Fibroblast of lung (primary cell): Measurements from ENCODE around the gene NT5DC1. TPM values are rescaled to one million over a fixed set of nuclear protein-coding genes. Genes with fewer than 3 reads are reported as not detected.

Source experiments
- DNase-seq, 2 donors: peaks; one replicate each; pipeline versions ENCODE4 v3.0.0 to v3.0.0-alpha.2; 2010; ENCODE audit warnings: low read depth in 2 of 2
- H2AFZ ChIP-seq: 2 replicates; pipeline ENCODE4 v1.5.1; 2012; ENCODE audit warnings: low read length, control low read depth, inconsistent platforms
- H3K27ac ChIP-seq: 2 replicates; pipeline ENCODE4 v1.5.1; 2011; ENCODE audit warnings: low read length, control low read depth; ENCODE audit not compliant: insufficient read depth
- H3K27me3 ChIP-seq: 2 replicates; pipeline ENCODE4 v1.5.1; 2011; ENCODE audit warnings: mild to moderate bottlenecking, low read length; ENCODE audit not compliant: control insufficient read depth, insufficient read depth
- H3K36me3 ChIP-seq: 2 replicates; pipeline ENCODE4 v1.5.1; 2011; ENCODE audit warnings: low read length; ENCODE audit not compliant: control insufficient read depth, insufficient read depth
- H3K4me1 ChIP-seq: 2 replicates; pipeline ENCODE4 v1.5.1; 2011; ENCODE audit warnings: low read length; ENCODE audit not compliant: control insufficient read depth, insufficient read depth; ENCODE audit errors: extremely low read depth
- H3K4me2 ChIP-seq: 2 replicates; pipeline ENCODE4 v1.5.1; 2011; ENCODE audit warnings: low read length, control low read depth; ENCODE audit not compliant: insufficient read depth; ENCODE audit errors: extremely low read depth
- H3K4me3 ChIP-seq, 4 experiments: fragments of 200-600 bp in 1 of 4; sonication (generic) in 1 of 4; replicated peaks in 1 of 4; 2 replicates each; pipeline ENCODE4 v1.5.1; 2011 to 2016; ENCODE audit warnings: low read length in 4 of 4, low read depth in 3 of 4, mild to moderate bottlenecking in 3 of 4, control low read depth in 2 of 4, inconsistent platforms in 1 of 4, mixed read lengths in 1 of 4; ENCODE audit not compliant: insufficient read depth in 1 of 4; ENCODE audit errors: control extremely low read depth in 1 of 4
- H3K79me2 ChIP-seq: 2 replicates; pipeline ENCODE4 v1.5.1; 2012; ENCODE audit warnings: mild to moderate bottlenecking, low read length, inconsistent platforms; ENCODE audit not compliant: control insufficient read depth, insufficient read depth
- H3K9ac ChIP-seq: 2 replicates; pipeline ENCODE4 v1.5.1; 2011; ENCODE audit warnings: mild to moderate bottlenecking, low read length, control low read depth; ENCODE audit not compliant: insufficient read depth
- H3K9me3 ChIP-seq: 2 replicates; pipeline ENCODE4 v1.5.1; 2012; ENCODE audit warnings: low read depth, low read length; ENCODE audit not compliant: control insufficient read depth, insufficient read depth
- H4K20me1 ChIP-seq: 2 replicates; pipeline ENCODE4 v1.5.1; 2011; ENCODE audit warnings: low read length; ENCODE audit not compliant: control insufficient read depth, insufficient read depth; ENCODE audit errors: extremely low read depth
- EZH2 ChIP-seq: IDR thresholded peaks from 2 replicates; pipeline ENCODE4 v1.5.1; 2012; ENCODE audit warnings: low read length, control low read depth, mild to moderate bottlenecking; ENCODE audit errors: missing control alignments
- polyA plus RNA-seq, 2 donors: library from polyadenylated mRNA; depleted of rRNA in 1 of 2; stranded (reverse) in 1 of 2; unstranded in 1 of 2; fragments of >200 nt; gene quantifications; 2 replicates each; pipeline ENCODE4 v1.2.1, GENCODE V29; 2011 to 2012; ENCODE audit warnings: missing spikeins in 1 of 2
- total RNA-seq: library from RNA; depleted of rRNA; stranded (reverse); fragments of >200 nt; gene quantifications from 2 replicates; pipeline ENCODE4 v1.2.1, GENCODE V29; 2014
- TF ChIP-seq, protein P1 (sequence below), 2 donors: IDR thresholded peaks in 1 of 2; conservative IDR thresholded peaks in 1 of 2; 1 replicate in 1 of 2; 2 replicates in 1 of 2; pipeline ENCODE4 v1.5.1; 2011 to 2012; ENCODE audit warnings: low read length in 2 of 2, control low read depth in 1 of 2, inconsistent platforms in 1 of 2, low read depth in 1 of 2, mild to moderate bottlenecking in 1 of 2

NT5DC1 gene
- total and polyA plus RNA-seq, 2 donors (not counting 1 experiment from before 2014, with no cell fraction given): 8.1 to 17.9 TPM

DNA sequence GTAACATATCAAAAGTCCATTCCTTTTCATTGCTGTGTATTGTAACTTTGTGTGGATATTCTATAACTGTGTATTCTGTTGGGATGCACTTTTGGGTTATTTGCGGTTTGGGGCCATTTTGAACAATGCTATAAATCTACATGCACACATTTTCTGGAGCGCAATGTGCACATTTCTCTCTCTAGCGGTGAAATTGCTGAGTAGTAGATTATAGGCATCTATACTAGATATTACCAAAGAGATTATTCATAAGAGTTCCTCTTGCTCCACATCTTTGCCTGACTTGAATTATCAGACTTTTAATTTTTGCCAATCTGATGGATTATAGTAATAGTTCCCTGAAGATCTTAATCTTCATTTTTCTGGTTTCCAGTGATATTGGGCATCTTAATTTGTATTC lies 21.7 kb upstream of the NT5DC1 start:
- H3K4me3 ChIP-seq: no peak overlapping the region
- no peak overlapping the region for H3K27ac ChIP-seq
- no peaks in the 10 kb centered on the region for H4K20me1 ChIP-seq
- H3K4me1 ChIP-seq: no peaks in the 10 kb centered on the region
- no peaks in the 10 kb centered on the region for H3K36me3 ChIP-seq
- no peaks in the 10 kb centered on the region for H3K27me3 ChIP-seq
- no peaks in the 10 kb centered on the region for H3K79me2 ChIP-seq
- no peaks in the 10 kb centered on the region for H3K9me3 ChIP-seq
- H3K9ac ChIP-seq: no peak overlapping the region
- TF ChIP-seq, protein P1, sequence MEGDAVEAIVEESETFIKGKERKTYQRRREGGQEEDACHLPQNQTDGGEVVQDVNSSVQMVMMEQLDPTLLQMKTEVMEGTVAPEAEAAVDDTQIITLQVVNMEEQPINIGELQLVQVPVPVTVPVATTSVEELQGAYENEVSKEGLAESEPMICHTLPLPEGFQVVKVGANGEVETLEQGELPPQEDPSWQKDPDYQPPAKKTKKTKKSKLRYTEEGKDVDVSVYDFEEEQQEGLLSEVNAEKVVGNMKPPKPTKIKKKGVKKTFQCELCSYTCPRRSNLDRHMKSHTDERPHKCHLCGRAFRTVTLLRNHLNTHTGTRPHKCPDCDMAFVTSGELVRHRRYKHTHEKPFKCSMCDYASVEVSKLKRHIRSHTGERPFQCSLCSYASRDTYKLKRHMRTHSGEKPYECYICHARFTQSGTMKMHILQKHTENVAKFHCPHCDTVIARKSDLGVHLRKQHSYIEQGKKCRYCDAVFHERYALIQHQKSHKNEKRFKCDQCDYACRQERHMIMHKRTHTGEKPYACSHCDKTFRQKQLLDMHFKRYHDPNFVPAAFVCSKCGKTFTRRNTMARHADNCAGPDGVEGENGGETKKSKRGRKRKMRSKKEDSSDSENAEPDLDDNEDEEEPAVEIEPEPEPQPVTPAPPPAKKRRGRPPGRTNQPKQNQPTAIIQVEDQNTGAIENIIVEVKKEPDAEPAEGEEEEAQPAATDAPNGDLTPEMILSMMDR (conservative IDR thresholded peaks at IDR 0.05 in 1 of 2, IDR thresholded peaks at IDR 0.05 in 1 of 2; ENCODE audit: low read depth in 1 of 2, low read length in 2 of 2): no peak
- no peak for DNase-seq
- no peak overlapping the region for H3K4me2 ChIP-seq
- H2AFZ ChIP-seq: no peak overlapping the region

DNA sequence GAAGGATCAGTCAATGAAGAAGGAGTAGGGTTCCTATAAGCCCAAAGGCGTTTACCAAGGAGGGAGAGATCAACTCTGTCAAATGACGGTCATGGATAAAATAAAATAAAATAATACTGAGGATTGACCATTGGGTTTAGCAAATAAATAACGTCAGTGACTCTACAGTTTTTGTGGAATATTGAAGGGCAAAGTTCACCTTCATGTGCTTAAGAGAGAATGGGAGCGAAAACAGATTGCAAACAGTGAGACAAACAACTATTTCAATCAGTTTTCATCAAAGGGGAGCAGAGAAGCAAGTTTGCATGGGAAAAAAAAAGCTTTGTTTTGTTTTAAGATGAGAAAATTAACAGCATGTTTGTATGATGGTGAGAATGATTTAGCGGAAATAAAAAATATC lies 17.6 kb upstream of the NT5DC1 start:
- H3K9me3 ChIP-seq: no peaks in the 10 kb centered on the region
- H4K20me1 ChIP-seq: no peaks in the 10 kb centered on the region
- H3K4me3 ChIP-seq: no peak overlapping the region
- no peaks in the 10 kb centered on the region for H3K79me2 ChIP-seq
- no peaks in the 10 kb centered on the region for H3K4me1 ChIP-seq
- no peak overlapping the region for H3K9ac ChIP-seq
- no peaks in the 10 kb centered on the region for H3K27me3 ChIP-seq
- DNase-seq: no peak
- H2AFZ ChIP-seq: no peak overlapping the region
- no peak for TF ChIP-seq EZH2
- TF ChIP-seq, protein P1 (conservative IDR thresholded peaks at IDR 0.05 in 1 of 2, IDR thresholded peaks at IDR 0.05 in 1 of 2; ENCODE audit: low read depth in 1 of 2, low read length in 2 of 2): no peak
- H3K36me3 ChIP-seq: no peaks in the 10 kb centered on the region
- H3K4me2 ChIP-seq: no peak overlapping the region
- no peak overlapping the region for H3K27ac ChIP-seq

DNA sequence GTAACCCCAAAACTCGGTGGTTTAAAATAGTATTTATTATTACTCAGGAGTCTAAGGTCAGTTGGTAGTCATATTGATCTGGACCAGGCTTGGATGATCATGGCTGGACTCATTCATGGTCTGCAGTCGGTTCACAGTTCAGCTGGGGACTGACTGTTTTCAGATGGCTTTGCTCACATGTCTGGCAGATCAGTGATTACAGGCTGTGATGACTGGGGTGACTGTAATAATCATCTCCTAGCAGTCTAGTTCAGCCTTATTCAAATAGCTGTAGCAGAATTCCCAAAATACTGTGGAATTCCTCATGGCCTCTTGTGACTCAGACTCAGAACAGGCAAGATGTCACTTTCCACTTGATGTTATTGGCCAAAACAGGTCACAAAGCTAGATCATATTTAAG lies 16.4 kb upstream of the NT5DC1 start:
- no peaks in the 10 kb centered on the region for H3K4me1 ChIP-seq
- no peaks in the 10 kb centered on the region for H3K27me3 ChIP-seq
- H2AFZ ChIP-seq: no peak overlapping the region
- no peak overlapping the region for H3K9ac ChIP-seq
- H3K79me2 ChIP-seq: no peaks in the 10 kb centered on the region
- no peak overlapping the region for H3K4me2 ChIP-seq
- DNase-seq: no peak
- TF ChIP-seq, protein P1 (conservative IDR thresholded peaks at IDR 0.05 in 1 of 2, IDR thresholded peaks at IDR 0.05 in 1 of 2; ENCODE audit: low read depth in 1 of 2, low read length in 2 of 2): no peak
- no peak for TF ChIP-seq EZH2
- no peak overlapping the region for H3K27ac ChIP-seq
- H3K36me3 ChIP-seq: no peaks in the 10 kb centered on the region
- H3K4me3 ChIP-seq: no peak overlapping the region
- H3K9me3 ChIP-seq: no peaks in the 10 kb centered on the region
- H4K20me1 ChIP-seq: no peaks in the 10 kb centered on the region
